Endothelial cell of umbilical vein (primary cell): ENCODE data around the gene KIF6. TPM values are rescaled to one million over a fixed set of nuclear protein-coding genes. Genes with fewer than 3 reads are reported as not detected.

Experiments
- BruUV-seq: library from RNA; stranded (reverse); fragments of 400-500 nt; replicated peaks from 2 replicates; lab custom pipeline; 2021; lab: Mats Ljungman, UMichigan
- CTCF ChIA-PET: fragments of 300-600, 350-600 bp; sonication (Branson Sonifier 250); formaldehyde crosslinking; loops from one replicate; lab custom pipeline; 2021; ENCODE audit warnings: antibody characterized with exemption, inconsistent platforms; lab: Charles Lee
- POLR2A ChIA-PET: fragments of 300-600, 350-600 bp; sonication (Branson Sonifier 250); formaldehyde crosslinking; loops from one replicate; lab custom pipeline; 2021; ENCODE audit warnings: antibody characterized with exemption, inconsistent platforms; lab: Charles Lee
- DNase-seq: peaks from one replicate; pipeline ENCODE4 v3.0.0-alpha.2; 2011; ENCODE audit warnings: low read depth, low spot score
- FAIRE-seq: peaks from 2 replicates; lab custom pipeline; 2011; peaks lifted over from hg19 to GRCh38; lab: Jason Lieb, UNC
- H2AFZ ChIP-seq: 2 replicates; pipeline ENCODE4 v1.6.0; 2012; ENCODE audit warnings: low read depth, low read length, control low read depth, inconsistent platforms
- H3K27ac ChIP-seq: 2 replicates; pipeline ENCODE4 v1.5.1; 2011; ENCODE audit warnings: low read depth, mild to moderate bottlenecking, control low read depth, low read length, moderate library complexity; ENCODE audit not compliant: insufficient read depth
- H3K27me3 ChIP-seq, 2 experiments: 2 replicates each; pipeline versions ENCODE4 v1.6.0 to v1.6.1; 2011; ENCODE audit warnings: low read length in 2 of 2, mixed read lengths in 1 of 2; ENCODE audit not compliant: control insufficient read depth in 2 of 2, insufficient read depth in 2 of 2
- H3K36me3 ChIP-seq, 2 experiments: 2 replicates in 1 of 2; 3 replicates in 1 of 2; pipeline ENCODE4 v1.5.1; 2011; ENCODE audit warnings: low read length in 2 of 2, mild to moderate bottlenecking in 1 of 2, moderate library complexity in 1 of 2; ENCODE audit not compliant: control insufficient read depth in 2 of 2, insufficient read depth in 2 of 2; ENCODE audit errors: extremely low read depth in 1 of 2
- H3K4me1 ChIP-seq: 3 replicates; pipeline ENCODE4 v1.5.1; 2011; ENCODE audit warnings: mild to moderate bottlenecking, low read length; ENCODE audit not compliant: control insufficient read depth, insufficient read depth; ENCODE audit errors: extremely low read depth
- H3K4me2 ChIP-seq: 2 replicates; pipeline ENCODE4 v1.6.1; 2011; ENCODE audit warnings: low read length, control low read depth, mixed read lengths; ENCODE audit not compliant: insufficient read depth
- H3K4me3 ChIP-seq, 3 experiments: fragments of 200-600 bp in 1 of 3; sonication (generic), shearing (Covaris generic) in 1 of 3; replicated peaks in 1 of 3; 2 replicates each; pipeline ENCODE4 v1.5.1; 2011 to 2016; ENCODE audit warnings: control low read depth in 3 of 3, low read length in 3 of 3, mild to moderate bottlenecking in 2 of 3, inconsistent platforms in 1 of 3, low read depth in 1 of 3, moderate library complexity in 1 of 3; ENCODE audit not compliant: insufficient read depth in 1 of 3
- H3K79me2 ChIP-seq: 2 replicates; pipeline ENCODE4 v1.6.0; 2012; ENCODE audit warnings: low read length, inconsistent platforms; ENCODE audit not compliant: control insufficient read depth, insufficient read depth
- H3K9ac ChIP-seq: replicated peaks from 2 replicates; pipeline ENCODE3; 2011; ENCODE audit warnings: low read length, control low read depth; ENCODE audit not compliant: insufficient read depth; ENCODE audit errors: extremely low read depth
- H3K9me1 ChIP-seq: replicated peaks from 3 replicates; pipeline ENCODE4 v1.6.0; 2011; ENCODE audit warnings: mild to moderate bottlenecking, low read length; ENCODE audit not compliant: control insufficient read depth, insufficient read depth; ENCODE audit errors: extremely low read depth
- H3K9me3 ChIP-seq: replicated peaks from 2 replicates; pipeline ENCODE4 v1.5.1; 2012; ENCODE audit warnings: low read length, inconsistent platforms; ENCODE audit not compliant: control insufficient read depth, insufficient read depth
- H4K20me1 ChIP-seq: replicated peaks from 2 replicates; pipeline ENCODE3; 2011; ENCODE audit warnings: mild to moderate bottlenecking, low read length; ENCODE audit not compliant: control insufficient read depth, insufficient read depth; ENCODE audit errors: extremely low read depth
- CTCF ChIP-seq, 2 donors: IDR thresholded peaks; 1 replicate in 1 of 2; 2 replicates in 1 of 2; pipeline ENCODE4 v1.5.1; 2011; ENCODE audit warnings: low read length in 2 of 2, mild to moderate bottlenecking in 2 of 2, moderate library complexity in 2 of 2, control low read depth in 1 of 2, inconsistent platforms in 1 of 2, low read depth in 1 of 2; ENCODE audit not compliant: insufficient read depth in 1 of 2; ENCODE audit errors: extremely low read depth in 1 of 2
- FOS ChIP-seq: IDR thresholded peaks from 2 replicates; pipeline ENCODE4 v1.6.1; 2011; ENCODE audit warnings: mild to moderate bottlenecking, low read length, moderate library complexity, borderline replicate concordance; ENCODE audit not compliant: insufficient read depth
- GATA2 ChIP-seq: IDR thresholded peaks from 2 replicates; pipeline ENCODE4 v1.7.0; 2011; ENCODE audit warnings: low read depth, mild to moderate bottlenecking, moderate library complexity, mixed read lengths, low read length; ENCODE audit not compliant: insufficient read length, insufficient read depth
- MYC ChIP-seq: IDR thresholded peaks from one replicate; pipeline ENCODE4 v1.6.1; 2011; ENCODE audit warnings: mild to moderate bottlenecking, low read depth, low read length
- POLR2AphosphoS5 ChIP-seq: IDR thresholded peaks from 2 replicates; pipeline ENCODE4 v1.6.1; 2012; ENCODE audit warnings: low read depth, mild to moderate bottlenecking, control low read depth, low read length, moderate library complexity; ENCODE audit not compliant: insufficient read depth
- dilution Hi-C: fragments of 300-500 bp; cut with MboI; formaldehyde crosslinking; loops from one replicate; pipeline ENCODE4 v1.15.0; 2019; ENCODE audit warnings: low sequenced_read_pairs; ENCODE audit not compliant: extremely low pct_ligation_motif_present
- intact Hi-C: fragments of 100-400 bp; cut with micrococcal nuclease; formaldehyde crosslinking; loops from one replicate; pipeline ENCODE4 v1.10.0; 2022
- polyA plus RNA-seq, 4 experiments: library from polyadenylated mRNA; depleted of rRNA in 3 of 4; stranded (reverse) in 3 of 4; unstranded in 1 of 4; fragments of >200 nt; gene quantifications; 2 replicates each; pipeline versions ENCODE4 v1.2.1 to v1.2.3, GENCODE V29; 2011 to 2012; ENCODE audit warnings: missing spikeins in 1 of 4
- total RNA-seq: library from RNA; stranded (reverse); gene quantifications from 2 replicates; pipeline ENCODE4 v1.2.3, GENCODE V29; 2021

Gene KIF6
- total and polyA plus RNA-seq, 2 donors (not counting 3 experiments of a cell fraction or from before 2014, with no cell fraction given): not detected

GRCh38 chr6:39610221-39610620 lies 115.0 kb downstream of the KIF6 start:
- Histone ChIP-seq H3K9ac (no peak overlapping the region), H3K79me2 (no peaks in the 10 kb centered on the region), H3K36me3 (no peaks in the 10 kb centered on the region), H3K27me3 (no peaks in the 10 kb centered on the region), H2AFZ (no peak overlapping the region), H3K4me1 (no peaks in the 10 kb centered on the region), H3K9me1 (no peaks in the 10 kb centered on the region), H4K20me1 (no peaks in the 10 kb centered on the region), H3K4me2 (no peak overlapping the region), H3K9me3 (no peaks in the 10 kb centered on the region), H3K27ac (no peak overlapping the region), H3K4me3 (no peak overlapping the region)
- ChIA-PET CTCF (no interaction called here), POLR2A (no interaction called here)
- TF ChIP-seq FOS (no peak), POLR2AphosphoS5 (no peak), CTCF (IDR thresholded peaks at IDR 0.05; ENCODE audit: extremely low read depth in 1 of 2, insufficient read depth in 1 of 2, low read depth in 1 of 2, low read length in 2 of 2) (no peak), MYC (no peak), GATA2 (no peak)
- DNase-seq: no peak
- intact Hi-C loops: no loop called here
- dilution Hi-C loops: no loop called here
- no peak for FAIRE-seq
- no TSS peak for BruUV-seq
